ENCODE measurements around the gene CD74.

GRCh38 chr5:150413176-150413901, 629 bp upstream of the CD74 start:
- TF ChIP-seq, protein P1, sequence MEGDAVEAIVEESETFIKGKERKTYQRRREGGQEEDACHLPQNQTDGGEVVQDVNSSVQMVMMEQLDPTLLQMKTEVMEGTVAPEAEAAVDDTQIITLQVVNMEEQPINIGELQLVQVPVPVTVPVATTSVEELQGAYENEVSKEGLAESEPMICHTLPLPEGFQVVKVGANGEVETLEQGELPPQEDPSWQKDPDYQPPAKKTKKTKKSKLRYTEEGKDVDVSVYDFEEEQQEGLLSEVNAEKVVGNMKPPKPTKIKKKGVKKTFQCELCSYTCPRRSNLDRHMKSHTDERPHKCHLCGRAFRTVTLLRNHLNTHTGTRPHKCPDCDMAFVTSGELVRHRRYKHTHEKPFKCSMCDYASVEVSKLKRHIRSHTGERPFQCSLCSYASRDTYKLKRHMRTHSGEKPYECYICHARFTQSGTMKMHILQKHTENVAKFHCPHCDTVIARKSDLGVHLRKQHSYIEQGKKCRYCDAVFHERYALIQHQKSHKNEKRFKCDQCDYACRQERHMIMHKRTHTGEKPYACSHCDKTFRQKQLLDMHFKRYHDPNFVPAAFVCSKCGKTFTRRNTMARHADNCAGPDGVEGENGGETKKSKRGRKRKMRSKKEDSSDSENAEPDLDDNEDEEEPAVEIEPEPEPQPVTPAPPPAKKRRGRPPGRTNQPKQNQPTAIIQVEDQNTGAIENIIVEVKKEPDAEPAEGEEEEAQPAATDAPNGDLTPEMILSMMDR (IDR thresholded peaks at IDR 0.05; ENCODE audit: insufficient read depth, low read length, poor library complexity, severe bottlenecking): no peak
- TF ChIP-seq EZH2phosphoT487 (conservative IDR thresholded peaks at IDR 0.05; ENCODE audit: low read length): no peak

Data from SU-DHL-6 (cell line).